K562 (cell line): ENCODE measurements around the gene IFT52. TPM values are rescaled to one million over a fixed set of nuclear protein-coding genes. Genes with fewer than 3 reads are reported as not detected.

Source experiments
- BRF1 ChIP-seq: IDR thresholded peaks from 3 replicates; pipeline ENCODE4 v1.6.1; 2011; ENCODE audit warnings: borderline replicate concordance, mild to moderate bottlenecking; ENCODE audit not compliant: insufficient read length; ENCODE audit errors: extremely low read depth
- NR1H2 ChIP-seq: sonication (generic); formaldehyde crosslinking; IDR thresholded peaks from 2 replicates; pipeline ENCODE4 v1.4.0; 2020; ENCODE audit warnings: mild to moderate bottlenecking, missing genetic modification reagents
- NR4A1 ChIP-seq, 2 experiments: fragments of 250-450 bp in 1 of 2; fragments of 450-650 bp in 1 of 2; sonication (Bioruptor Pico) in 1 of 2; IDR thresholded peaks; 2 replicates each; pipeline versions ENCODE4 v1.4.0 to v1.6.1; 2016 to 2020; ENCODE audit warnings: mild to moderate bottlenecking in 2 of 2, missing compliant biosample characterization in 1 of 2, missing genetic modification characterization in 1 of 2, moderate library complexity in 1 of 2
- RBM14 ChIP-seq: fragments of 200-400 bp; formaldehyde crosslinking; IDR thresholded peaks from 2 replicates; pipeline ENCODE4 v1.6.1; 2018; ENCODE audit warnings: low read depth, mild to moderate bottlenecking, low read length, moderate library complexity, borderline replicate concordance; ENCODE audit not compliant: insufficient read depth
- RBM17 ChIP-seq: fragments of 200-400 bp; formaldehyde crosslinking; IDR thresholded peaks from 2 replicates; pipeline ENCODE4 v1.6.1; 2017; ENCODE audit warnings: low read depth, mild to moderate bottlenecking, low read length, borderline replicate concordance
- polyA plus RNA-seq, 8 experiments: library from polyadenylated mRNA; depleted of rRNA in 4 of 8; stranded (reverse) in 5 of 8; unstranded in 3 of 8; fragments of >200 nt; fragmentation: Nextera tagmentation in 2 of 8; fragmentation: Illumina TruSeq in 1 of 8; extraction: Ambion mirVana in 2 of 8; extraction: Trizol in 1 of 8; gene quantifications; 2 replicates each; pipeline versions ENCODE4 v1.2.1 to v1.2.3, GENCODE V29; 2011 to 2014; ENCODE audit warnings: inconsistent platforms in 1 of 8, missing spikeins in 1 of 8
- total RNA-seq, 7 experiments: library from RNA; depleted of rRNA in 6 of 7; stranded (reverse); fragments of >200 nt in 6 of 7; fragmentation: Illumina TruSeq in 2 of 7; extraction: Trizol in 2 of 7; gene quantifications; 2 replicates each; pipeline versions ENCODE4 v1.2.1 to v1.2.3, GENCODE V29; 2011 to 2021; ENCODE audit warnings: low replicate concordance in 1 of 7
- TF ChIP-seq, protein P1 (sequence below), 2 experiments: fragments of 450-650 bp in 1 of 2; sonication (generic) in 1 of 2; formaldehyde crosslinking; conservative IDR thresholded peaks; 2 replicates each; pipeline versions ENCODE4 v1.4.0 to v1.8.1; 2020 to 2022; ENCODE audit warnings: mild to moderate bottlenecking in 1 of 2, missing genetic modification reagents in 1 of 2
- TF ChIP-seq, protein P2 (sequence below): IDR thresholded peaks from 3 replicates; pipeline ENCODE4 v1.6.1; 2011; ENCODE audit warnings: borderline replicate concordance, mild to moderate bottlenecking; ENCODE audit not compliant: insufficient read length, insufficient read depth
- TF ChIP-seq, protein P3 (sequence below): fragments of 200-800 bp; sonication (Bioruptor generic); IDR thresholded peaks from 2 replicates; pipeline ENCODE4 v1.6.1; 2017; ENCODE audit warnings: missing genetic modification characterization, missing compliant biosample characterization
- TF ChIP-seq, protein P4 (sequence below): fragments of 250-450 bp; sonication (Bioruptor Pico); IDR thresholded peaks from 2 replicates; pipeline ENCODE4 v1.5.0; 2020; ENCODE audit warnings: mild to moderate bottlenecking
- TF ChIP-seq, protein P5 (sequence below): sonication (generic); formaldehyde crosslinking; IDR thresholded peaks from 2 replicates; pipeline ENCODE4 v1.8.0; 2022; ENCODE audit warnings: mild to moderate bottlenecking, low read depth, missing genetic modification reagents
- TF ChIP-seq, protein P6 (sequence below): sonication (generic); formaldehyde crosslinking; IDR thresholded peaks from 2 replicates; pipeline ENCODE4 v1.8.1; 2023; ENCODE audit warnings: mild to moderate bottlenecking, missing genetic modification reagents
- TF ChIP-seq, protein P7 (sequence below), 2 experiments: fragments of 450-650 bp; conservative IDR thresholded peaks; 2 replicates each; pipeline ENCODE4 v1.6.1; 2017; ENCODE audit warnings: mild to moderate bottlenecking in 2 of 2, moderate library complexity in 2 of 2

IFT52 gene
- total and polyA plus RNA-seq, 9 of the 15 experiments (the other 6 are each of a cell fraction or from before 2014, with no cell fraction given) = 11.0 to 31.4 (median 20.4) TPM

DNA sequence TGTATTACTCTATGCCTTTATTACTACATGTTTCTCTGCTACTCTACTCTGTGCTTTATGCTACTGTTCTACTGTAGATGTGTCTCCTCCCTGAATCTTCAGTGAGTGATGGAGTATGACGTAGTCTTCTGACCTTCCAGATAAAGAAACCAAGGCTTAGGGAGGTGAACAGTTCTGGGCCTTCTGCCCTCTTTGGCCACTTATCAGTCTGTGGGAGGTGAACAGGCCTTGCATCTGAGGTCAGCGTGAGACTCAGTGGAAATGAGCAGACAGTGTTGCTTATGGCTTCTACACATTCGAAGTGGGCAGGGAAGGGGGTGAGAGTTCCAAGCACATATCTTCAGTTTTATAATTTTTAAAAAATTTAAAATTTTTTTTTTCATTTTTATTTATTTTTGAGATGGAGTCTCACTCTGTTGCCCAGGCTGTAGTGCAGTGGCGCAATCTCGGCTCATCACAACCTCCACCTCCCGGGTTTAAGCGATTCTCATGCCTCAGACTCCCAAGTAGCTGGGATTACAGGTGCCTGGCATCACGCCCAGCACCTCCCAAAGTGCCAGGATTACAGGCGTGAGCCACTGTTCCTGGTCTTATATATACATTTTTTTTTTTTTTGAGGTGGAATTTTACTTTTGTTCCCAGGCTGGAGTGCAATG lies 100.3 kb downstream of the IFT52 start (continued):
- TF ChIP-seq, protein P1, sequence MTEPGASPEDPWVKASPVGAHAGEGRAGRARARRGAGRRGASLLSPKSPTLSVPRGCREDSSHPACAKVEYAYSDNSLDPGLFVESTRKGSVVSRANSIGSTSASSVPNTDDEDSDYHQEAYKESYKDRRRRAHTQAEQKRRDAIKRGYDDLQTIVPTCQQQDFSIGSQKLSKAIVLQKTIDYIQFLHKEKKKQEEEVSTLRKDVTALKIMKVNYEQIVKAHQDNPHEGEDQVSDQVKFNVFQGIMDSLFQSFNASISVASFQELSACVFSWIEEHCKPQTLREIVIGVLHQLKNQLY (CRISPR knock-in tag; conservative IDR thresholded peaks at IDR 0.05) = no peak
- TF ChIP-seq, protein P2, sequence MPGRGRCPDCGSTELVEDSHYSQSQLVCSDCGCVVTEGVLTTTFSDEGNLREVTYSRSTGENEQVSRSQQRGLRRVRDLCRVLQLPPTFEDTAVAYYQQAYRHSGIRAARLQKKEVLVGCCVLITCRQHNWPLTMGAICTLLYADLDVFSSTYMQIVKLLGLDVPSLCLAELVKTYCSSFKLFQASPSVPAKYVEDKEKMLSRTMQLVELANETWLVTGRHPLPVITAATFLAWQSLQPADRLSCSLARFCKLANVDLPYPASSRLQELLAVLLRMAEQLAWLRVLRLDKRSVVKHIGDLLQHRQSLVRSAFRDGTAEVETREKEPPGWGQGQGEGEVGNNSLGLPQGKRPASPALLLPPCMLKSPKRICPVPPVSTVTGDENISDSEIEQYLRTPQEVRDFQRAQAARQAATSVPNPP = no peak
- TF ChIP-seq RBM14 (no peak), NR4A1 (CRISPR knock-in tag; IDR thresholded peaks at IDR 0.05) (no peak), NR4A1 (tag; IDR thresholded peaks at IDR 0.05) (no peak), NR1H2 (CRISPR knock-in tag) (no peak), BRF1 (no peak), RBM17 (no peak)
- TF ChIP-seq, protein P3, sequence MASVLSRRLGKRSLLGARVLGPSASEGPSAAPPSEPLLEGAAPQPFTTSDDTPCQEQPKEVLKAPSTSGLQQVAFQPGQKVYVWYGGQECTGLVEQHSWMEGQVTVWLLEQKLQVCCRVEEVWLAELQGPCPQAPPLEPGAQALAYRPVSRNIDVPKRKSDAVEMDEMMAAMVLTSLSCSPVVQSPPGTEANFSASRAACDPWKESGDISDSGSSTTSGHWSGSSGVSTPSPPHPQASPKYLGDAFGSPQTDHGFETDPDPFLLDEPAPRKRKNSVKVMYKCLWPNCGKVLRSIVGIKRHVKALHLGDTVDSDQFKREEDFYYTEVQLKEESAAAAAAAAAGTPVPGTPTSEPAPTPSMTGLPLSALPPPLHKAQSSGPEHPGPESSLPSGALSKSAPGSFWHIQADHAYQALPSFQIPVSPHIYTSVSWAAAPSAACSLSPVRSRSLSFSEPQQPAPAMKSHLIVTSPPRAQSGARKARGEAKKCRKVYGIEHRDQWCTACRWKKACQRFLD (CRISPR knock-in tag) = peak; percentile 87
- TF ChIP-seq, protein P4, sequence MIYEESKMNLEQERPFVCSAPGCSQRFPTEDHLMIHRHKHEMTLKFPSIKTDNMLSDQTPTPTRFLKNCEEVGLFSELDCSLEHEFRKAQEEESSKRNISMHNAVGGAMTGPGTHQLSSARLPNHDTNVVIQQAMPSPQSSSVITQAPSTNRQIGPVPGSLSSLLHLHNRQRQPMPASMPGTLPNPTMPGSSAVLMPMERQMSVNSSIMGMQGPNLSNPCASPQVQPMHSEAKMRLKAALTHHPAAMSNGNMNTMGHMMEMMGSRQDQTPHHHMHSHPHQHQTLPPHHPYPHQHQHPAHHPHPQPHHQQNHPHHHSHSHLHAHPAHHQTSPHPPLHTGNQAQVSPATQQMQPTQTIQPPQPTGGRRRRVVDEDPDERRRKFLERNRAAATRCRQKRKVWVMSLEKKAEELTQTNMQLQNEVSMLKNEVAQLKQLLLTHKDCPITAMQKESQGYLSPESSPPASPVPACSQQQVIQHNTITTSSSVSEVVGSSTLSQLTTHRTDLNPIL (CRISPR knock-in tag) = no peak
- TF ChIP-seq, protein P5, sequence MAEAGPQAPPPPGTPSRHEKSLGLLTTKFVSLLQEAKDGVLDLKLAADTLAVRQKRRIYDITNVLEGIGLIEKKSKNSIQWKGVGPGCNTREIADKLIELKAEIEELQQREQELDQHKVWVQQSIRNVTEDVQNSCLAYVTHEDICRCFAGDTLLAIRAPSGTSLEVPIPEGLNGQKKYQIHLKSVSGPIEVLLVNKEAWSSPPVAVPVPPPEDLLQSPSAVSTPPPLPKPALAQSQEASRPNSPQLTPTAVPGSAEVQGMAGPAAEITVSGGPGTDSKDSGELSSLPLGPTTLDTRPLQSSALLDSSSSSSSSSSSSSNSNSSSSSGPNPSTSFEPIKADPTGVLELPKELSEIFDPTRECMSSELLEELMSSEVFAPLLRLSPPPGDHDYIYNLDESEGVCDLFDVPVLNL (CRISPR knock-in tag) = no peak
- TF ChIP-seq, protein P6, sequence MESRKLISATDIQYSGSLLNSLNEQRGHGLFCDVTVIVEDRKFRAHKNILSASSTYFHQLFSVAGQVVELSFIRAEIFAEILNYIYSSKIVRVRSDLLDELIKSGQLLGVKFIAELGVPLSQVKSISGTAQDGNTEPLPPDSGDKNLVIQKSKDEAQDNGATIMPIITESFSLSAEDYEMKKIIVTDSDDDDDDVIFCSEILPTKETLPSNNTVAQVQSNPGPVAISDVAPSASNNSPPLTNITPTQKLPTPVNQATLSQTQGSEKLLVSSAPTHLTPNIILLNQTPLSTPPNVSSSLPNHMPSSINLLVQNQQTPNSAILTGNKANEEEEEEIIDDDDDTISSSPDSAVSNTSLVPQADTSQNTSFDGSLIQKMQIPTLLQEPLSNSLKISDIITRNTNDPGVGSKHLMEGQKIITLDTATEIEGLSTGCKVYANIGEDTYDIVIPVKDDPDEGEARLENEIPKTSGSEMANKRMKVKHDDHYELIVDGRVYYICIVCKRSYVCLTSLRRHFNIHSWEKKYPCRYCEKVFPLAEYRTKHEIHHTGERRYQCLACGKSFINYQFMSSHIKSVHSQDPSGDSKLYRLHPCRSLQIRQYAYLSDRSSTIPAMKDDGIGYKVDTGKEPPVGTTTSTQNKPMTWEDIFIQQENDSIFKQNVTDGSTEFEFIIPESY (CRISPR knock-in tag) = no peak; the same call in 1 of the 2 replicates
- TF ChIP-seq, protein P7, sequence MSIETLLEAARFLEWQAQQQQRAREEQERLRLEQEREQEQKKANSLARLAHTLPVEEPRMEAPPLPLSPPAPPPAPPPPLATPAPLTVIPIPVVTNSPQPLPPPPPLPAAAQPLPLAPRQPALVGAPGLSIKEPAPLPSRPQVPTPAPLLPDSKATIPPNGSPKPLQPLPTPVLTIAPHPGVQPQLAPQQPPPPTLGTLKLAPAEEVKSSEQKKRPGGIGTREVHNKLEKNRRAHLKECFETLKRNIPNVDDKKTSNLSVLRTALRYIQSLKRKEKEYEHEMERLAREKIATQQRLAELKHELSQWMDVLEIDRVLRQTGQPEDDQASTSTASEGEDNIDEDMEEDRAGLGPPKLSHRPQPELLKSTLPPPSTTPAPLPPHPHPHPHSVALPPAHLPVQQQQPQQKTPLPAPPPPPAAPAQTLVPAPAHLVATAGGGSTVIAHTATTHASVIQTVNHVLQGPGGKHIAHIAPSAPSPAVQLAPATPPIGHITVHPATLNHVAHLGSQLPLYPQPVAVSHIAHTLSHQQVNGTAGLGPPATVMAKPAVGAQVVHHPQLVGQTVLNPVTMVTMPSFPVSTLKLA (conservative IDR thresholded peaks at IDR 0.05) = peak; percentile 41 to 72; a peak in 2 of 4 replicates
